Endothelial cell of umbilical vein (primary cell): ENCODE data around the gene AGBL4. TPM values are rescaled to one million over a fixed set of nuclear protein-coding genes. Genes with fewer than 3 reads are reported as not detected.

Experiments
- BruUV-seq: library from RNA; stranded (reverse); fragments of 400-500 nt; replicated peaks from 2 replicates; lab custom pipeline; 2021; lab: Mats Ljungman, UMichigan
- CTCF ChIA-PET: fragments of 300-600, 350-600 bp; sonication (Branson Sonifier 250); formaldehyde crosslinking; loops from one replicate; lab custom pipeline; 2021; ENCODE audit warnings: antibody characterized with exemption, inconsistent platforms; lab: Charles Lee
- POLR2A ChIA-PET: fragments of 300-600, 350-600 bp; sonication (Branson Sonifier 250); formaldehyde crosslinking; loops from one replicate; lab custom pipeline; 2021; ENCODE audit warnings: antibody characterized with exemption, inconsistent platforms; lab: Charles Lee
- DNase-seq: peaks from one replicate; pipeline ENCODE4 v3.0.0-alpha.2; 2011; ENCODE audit warnings: low read depth, low spot score
- FAIRE-seq: peaks from 2 replicates; lab custom pipeline; 2011; peaks lifted over from hg19 to GRCh38; lab: Jason Lieb, UNC
- H2AFZ ChIP-seq: 2 replicates; pipeline ENCODE4 v1.6.0; 2012; ENCODE audit warnings: low read depth, low read length, control low read depth, inconsistent platforms
- H3K27ac ChIP-seq: 2 replicates; pipeline ENCODE4 v1.5.1; 2011; ENCODE audit warnings: low read depth, mild to moderate bottlenecking, control low read depth, low read length, moderate library complexity; ENCODE audit not compliant: insufficient read depth
- H3K27me3 ChIP-seq, 2 experiments: 2 replicates each; pipeline versions ENCODE4 v1.6.0 to v1.6.1; 2011; ENCODE audit warnings: low read length in 2 of 2, mixed read lengths in 1 of 2; ENCODE audit not compliant: control insufficient read depth in 2 of 2, insufficient read depth in 2 of 2
- H3K36me3 ChIP-seq, 2 experiments: 2 replicates in 1 of 2; 3 replicates in 1 of 2; pipeline ENCODE4 v1.5.1; 2011; ENCODE audit warnings: low read length in 2 of 2, mild to moderate bottlenecking in 1 of 2, moderate library complexity in 1 of 2; ENCODE audit not compliant: control insufficient read depth in 2 of 2, insufficient read depth in 2 of 2; ENCODE audit errors: extremely low read depth in 1 of 2
- H3K4me1 ChIP-seq: 3 replicates; pipeline ENCODE4 v1.5.1; 2011; ENCODE audit warnings: mild to moderate bottlenecking, low read length; ENCODE audit not compliant: control insufficient read depth, insufficient read depth; ENCODE audit errors: extremely low read depth
- H3K4me2 ChIP-seq: 2 replicates; pipeline ENCODE4 v1.6.1; 2011; ENCODE audit warnings: low read length, control low read depth, mixed read lengths; ENCODE audit not compliant: insufficient read depth
- H3K4me3 ChIP-seq, 3 experiments: fragments of 200-600 bp in 1 of 3; sonication (generic), shearing (Covaris generic) in 1 of 3; replicated peaks in 1 of 3; 2 replicates each; pipeline ENCODE4 v1.5.1; 2011 to 2016; ENCODE audit warnings: control low read depth in 3 of 3, low read length in 3 of 3, mild to moderate bottlenecking in 2 of 3, inconsistent platforms in 1 of 3, low read depth in 1 of 3, moderate library complexity in 1 of 3; ENCODE audit not compliant: insufficient read depth in 1 of 3
- H3K79me2 ChIP-seq: 2 replicates; pipeline ENCODE4 v1.6.0; 2012; ENCODE audit warnings: low read length, inconsistent platforms; ENCODE audit not compliant: control insufficient read depth, insufficient read depth
- H3K9ac ChIP-seq: replicated peaks from 2 replicates; pipeline ENCODE3; 2011; ENCODE audit warnings: low read length, control low read depth; ENCODE audit not compliant: insufficient read depth; ENCODE audit errors: extremely low read depth
- H3K9me1 ChIP-seq: replicated peaks from 3 replicates; pipeline ENCODE4 v1.6.0; 2011; ENCODE audit warnings: mild to moderate bottlenecking, low read length; ENCODE audit not compliant: control insufficient read depth, insufficient read depth; ENCODE audit errors: extremely low read depth
- H3K9me3 ChIP-seq: replicated peaks from 2 replicates; pipeline ENCODE4 v1.5.1; 2012; ENCODE audit warnings: low read length, inconsistent platforms; ENCODE audit not compliant: control insufficient read depth, insufficient read depth
- H4K20me1 ChIP-seq: replicated peaks from 2 replicates; pipeline ENCODE3; 2011; ENCODE audit warnings: mild to moderate bottlenecking, low read length; ENCODE audit not compliant: control insufficient read depth, insufficient read depth; ENCODE audit errors: extremely low read depth
- CTCF ChIP-seq, 2 donors: IDR thresholded peaks; 1 replicate in 1 of 2; 2 replicates in 1 of 2; pipeline ENCODE4 v1.5.1; 2011; ENCODE audit warnings: low read length in 2 of 2, mild to moderate bottlenecking in 2 of 2, moderate library complexity in 2 of 2, control low read depth in 1 of 2, inconsistent platforms in 1 of 2, low read depth in 1 of 2; ENCODE audit not compliant: insufficient read depth in 1 of 2; ENCODE audit errors: extremely low read depth in 1 of 2
- EZH2 ChIP-seq: IDR thresholded peaks from 2 replicates; pipeline ENCODE4 v1.6.1; 2012; ENCODE audit warnings: borderline replicate concordance, low read depth, mild to moderate bottlenecking, moderate library complexity, low read length, inconsistent platforms; ENCODE audit not compliant: severe bottlenecking
- FOS ChIP-seq: IDR thresholded peaks from 2 replicates; pipeline ENCODE4 v1.6.1; 2011; ENCODE audit warnings: mild to moderate bottlenecking, low read length, moderate library complexity, borderline replicate concordance; ENCODE audit not compliant: insufficient read depth
- GATA2 ChIP-seq: IDR thresholded peaks from 2 replicates; pipeline ENCODE4 v1.7.0; 2011; ENCODE audit warnings: low read depth, mild to moderate bottlenecking, moderate library complexity, mixed read lengths, low read length; ENCODE audit not compliant: insufficient read length, insufficient read depth
- JUN ChIP-seq: IDR thresholded peaks from 2 replicates; pipeline ENCODE4 v1.6.1; 2011; ENCODE audit warnings: borderline replicate concordance, low read depth; ENCODE audit not compliant: insufficient read length, insufficient read depth
- MYC ChIP-seq: IDR thresholded peaks from one replicate; pipeline ENCODE4 v1.6.1; 2011; ENCODE audit warnings: mild to moderate bottlenecking, low read depth, low read length
- POLR2A ChIP-seq: IDR thresholded peaks from 2 replicates; pipeline ENCODE4 v1.6.1; 2012; ENCODE audit warnings: low read depth, mild to moderate bottlenecking, control low read depth, low read length
- POLR2AphosphoS5 ChIP-seq: IDR thresholded peaks from 2 replicates; pipeline ENCODE4 v1.6.1; 2012; ENCODE audit warnings: low read depth, mild to moderate bottlenecking, control low read depth, low read length, moderate library complexity; ENCODE audit not compliant: insufficient read depth
- dilution Hi-C: fragments of 300-500 bp; cut with MboI; formaldehyde crosslinking; loops from one replicate; pipeline ENCODE4 v1.15.0; 2019; ENCODE audit warnings: low sequenced_read_pairs; ENCODE audit not compliant: extremely low pct_ligation_motif_present
- intact Hi-C: fragments of 100-400 bp; cut with micrococcal nuclease; formaldehyde crosslinking; loops from one replicate; pipeline ENCODE4 v1.10.0; 2022
- polyA plus RNA-seq, 4 experiments: library from polyadenylated mRNA; depleted of rRNA in 3 of 4; stranded (reverse) in 3 of 4; unstranded in 1 of 4; fragments of >200 nt; gene quantifications; 2 replicates each; pipeline versions ENCODE4 v1.2.1 to v1.2.3, GENCODE V29; 2011 to 2012; ENCODE audit warnings: missing spikeins in 1 of 4
- total RNA-seq: library from RNA; stranded (reverse); gene quantifications from 2 replicates; pipeline ENCODE4 v1.2.3, GENCODE V29; 2021
- TF ChIP-seq, protein P1 (sequence below): IDR thresholded peaks from 2 replicates; pipeline ENCODE4 v1.6.1; 2011; ENCODE audit not compliant: insufficient read depth, insufficient read length

The AGBL4 gene
- total and polyA plus RNA-seq, 2 donors (not counting 3 experiments of a cell fraction or from before 2014, with no cell fraction given) = not detected

DNA sequence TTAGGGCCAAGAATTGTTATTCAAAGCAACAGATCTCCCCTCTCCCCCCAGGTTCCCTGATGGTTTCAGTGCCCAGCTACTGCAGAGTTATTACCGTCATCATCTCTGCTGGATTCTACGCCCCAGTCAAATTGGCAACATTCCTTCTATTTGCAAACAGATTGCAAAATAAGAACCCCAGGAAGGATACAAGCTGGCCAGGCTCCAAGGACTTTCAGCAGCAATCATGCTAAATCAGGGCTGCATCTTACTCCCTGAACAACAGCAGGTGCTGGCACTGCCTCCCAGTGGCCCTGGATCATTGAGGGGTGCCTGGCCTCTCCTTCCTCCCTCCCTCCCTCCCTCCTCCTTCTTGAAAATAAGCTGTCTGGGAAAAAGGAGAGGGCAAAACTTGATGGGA lies 725.5 kb downstream of the AGBL4 start:
- Histone ChIP-seq H3K9ac (no peak overlapping the region), H3K9me1 (no peaks in the 10 kb centered on the region), H3K9me3 (peaks cover 2% of the 10 kb centered on the region), H3K4me2 (no peak overlapping the region), H3K27ac (no peak overlapping the region), H3K79me2 (no peaks in the 10 kb centered on the region), H4K20me1 (no peaks in the 10 kb centered on the region), H3K27me3 (no peaks in the 10 kb centered on the region), H2AFZ (no peak overlapping the region), H3K36me3 (no peaks in the 10 kb centered on the region), H3K4me1 (no peaks in the 10 kb centered on the region), H3K4me3 (no peak overlapping the region)
- intact Hi-C loops (no loop called here), dilution Hi-C loops (no loop called here)
- FAIRE-seq = no peak
- ChIA-PET POLR2A (no interaction called here), CTCF (no interaction called here)
- DNase-seq = no peak
- BruUV-seq = no TSS peak
- TF ChIP-seq CTCF (IDR thresholded peaks at IDR 0.05; ENCODE audit: extremely low read depth in 1 of 2, insufficient read depth in 1 of 2, low read depth in 1 of 2, low read length in 2 of 2) (no peak), JUN (no peak), FOS (no peak), POLR2A (no peak), EZH2 (no peak), MYC (no peak), POLR2AphosphoS5 (no peak), GATA2 (no peak)
- TF ChIP-seq, protein P1, sequence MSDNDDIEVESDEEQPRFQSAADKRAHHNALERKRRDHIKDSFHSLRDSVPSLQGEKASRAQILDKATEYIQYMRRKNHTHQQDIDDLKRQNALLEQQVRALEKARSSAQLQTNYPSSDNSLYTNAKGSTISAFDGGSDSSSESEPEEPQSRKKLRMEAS = no peak
